GM12872 (cell line): ENCODE results near the gene FAAP100.

ENCODE experiments used
- TF ChIP-seq, protein P1 (sequence below): IDR thresholded peaks from 3 replicates; pipeline ENCODE4 v1.5.1; 2011; ENCODE audit warnings: low read depth, mild to moderate bottlenecking, low read length, moderate library complexity; ENCODE audit not compliant: insufficient read depth

The FAAP100 gene

DNA sequence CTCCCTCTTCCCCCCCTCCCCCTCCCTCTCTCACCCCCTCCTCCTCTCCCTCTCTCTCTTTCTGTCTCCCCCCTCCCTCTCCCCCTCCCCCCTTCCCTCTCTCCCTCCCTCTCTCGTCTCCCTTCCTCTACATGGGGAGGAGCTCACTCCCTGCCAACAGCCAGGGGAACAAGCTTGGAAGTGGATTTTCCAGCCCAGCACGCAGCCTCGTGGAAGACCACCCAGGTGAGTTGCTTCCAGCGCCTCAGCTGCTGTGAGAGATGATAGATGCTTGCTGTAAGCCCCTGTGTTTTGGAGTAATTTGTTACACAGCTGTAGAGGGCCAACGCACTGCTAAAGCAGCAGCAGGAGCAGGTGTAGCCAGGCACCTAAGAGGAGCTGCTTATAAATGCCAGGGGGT, 60.4 kb downstream of the FAAP100 start:
- TF ChIP-seq, protein P1, sequence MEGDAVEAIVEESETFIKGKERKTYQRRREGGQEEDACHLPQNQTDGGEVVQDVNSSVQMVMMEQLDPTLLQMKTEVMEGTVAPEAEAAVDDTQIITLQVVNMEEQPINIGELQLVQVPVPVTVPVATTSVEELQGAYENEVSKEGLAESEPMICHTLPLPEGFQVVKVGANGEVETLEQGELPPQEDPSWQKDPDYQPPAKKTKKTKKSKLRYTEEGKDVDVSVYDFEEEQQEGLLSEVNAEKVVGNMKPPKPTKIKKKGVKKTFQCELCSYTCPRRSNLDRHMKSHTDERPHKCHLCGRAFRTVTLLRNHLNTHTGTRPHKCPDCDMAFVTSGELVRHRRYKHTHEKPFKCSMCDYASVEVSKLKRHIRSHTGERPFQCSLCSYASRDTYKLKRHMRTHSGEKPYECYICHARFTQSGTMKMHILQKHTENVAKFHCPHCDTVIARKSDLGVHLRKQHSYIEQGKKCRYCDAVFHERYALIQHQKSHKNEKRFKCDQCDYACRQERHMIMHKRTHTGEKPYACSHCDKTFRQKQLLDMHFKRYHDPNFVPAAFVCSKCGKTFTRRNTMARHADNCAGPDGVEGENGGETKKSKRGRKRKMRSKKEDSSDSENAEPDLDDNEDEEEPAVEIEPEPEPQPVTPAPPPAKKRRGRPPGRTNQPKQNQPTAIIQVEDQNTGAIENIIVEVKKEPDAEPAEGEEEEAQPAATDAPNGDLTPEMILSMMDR = no peak

DNA sequence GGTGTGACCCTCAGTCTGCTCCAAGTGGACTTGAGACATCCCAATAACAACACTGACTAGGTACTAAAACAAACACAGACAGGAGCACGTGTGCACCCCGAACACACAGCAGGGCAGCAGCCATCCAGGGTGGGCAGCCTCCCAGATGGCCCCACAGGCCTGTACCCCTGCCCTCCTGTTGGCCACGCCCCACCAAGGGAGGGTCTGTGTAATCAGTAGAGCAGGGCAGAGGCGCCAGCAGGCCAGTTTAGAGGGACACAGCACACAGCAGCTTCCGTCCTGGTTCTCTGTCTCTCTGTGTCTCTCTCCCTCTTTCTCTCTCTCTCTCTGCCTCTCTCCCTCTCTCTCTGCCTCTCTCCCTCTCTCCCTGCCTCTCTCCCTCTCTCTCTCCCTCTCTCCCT, 61.0 kb downstream of the FAAP100 start:
- TF ChIP-seq, protein P1 = no peak

DNA sequence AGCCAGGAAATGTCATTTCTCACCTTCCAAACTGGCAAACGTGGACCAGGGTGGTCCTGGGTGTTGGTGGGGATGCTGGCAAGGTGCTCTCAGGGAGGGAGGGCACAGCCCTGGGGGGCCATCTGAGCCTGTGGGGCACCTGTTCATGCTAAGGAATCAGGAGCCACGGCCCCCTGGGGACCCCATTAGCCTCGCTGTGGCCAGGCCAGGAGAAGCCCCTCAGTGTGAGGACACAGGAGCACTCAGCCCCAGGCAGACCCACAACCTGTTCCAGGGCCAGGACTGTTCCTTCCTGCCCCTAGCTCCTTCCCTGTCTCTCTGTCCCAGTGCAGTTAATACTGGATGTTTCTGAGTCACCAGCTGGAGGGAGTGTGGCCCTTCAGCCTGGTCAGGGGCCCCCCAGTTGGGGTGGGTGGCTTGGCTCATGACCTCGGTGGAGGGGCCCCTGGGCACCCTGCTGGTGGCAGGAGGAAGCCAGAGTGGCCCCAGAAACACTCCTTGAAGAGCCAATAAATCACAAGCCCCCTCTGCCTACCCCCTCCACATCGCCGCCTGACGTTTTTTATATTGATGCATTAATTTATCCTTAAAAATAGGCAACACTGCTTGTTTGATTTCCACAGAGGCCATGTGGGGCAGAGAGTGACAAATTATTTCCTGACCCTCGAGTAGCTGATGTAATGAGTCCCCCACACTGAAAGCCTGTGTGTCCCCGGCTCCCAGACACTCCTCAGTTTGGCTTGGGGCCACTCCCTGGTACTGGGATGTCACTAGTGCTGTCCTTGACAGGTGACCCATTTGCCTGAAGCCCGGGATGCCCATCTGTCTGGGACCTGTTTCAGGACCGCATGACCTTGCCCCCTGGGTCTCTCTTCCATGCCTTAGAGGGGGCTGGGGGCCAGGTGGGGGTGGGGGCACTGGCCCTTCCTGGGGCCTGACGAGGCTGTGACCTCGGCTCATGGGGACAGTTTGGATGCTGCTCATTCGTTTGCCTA, 61.9 kb downstream of the FAAP100 start:
- TF ChIP-seq, protein P1 = no peak
